Measurements from ENCODE around the gene KASH5. TPM values are rescaled to one million over a fixed set of nuclear protein-coding genes. Genes with fewer than 3 reads are reported as not detected.
"Not testable (repeated sequence)": the region's sequence is repeated elsewhere in the genome, so short reads cannot be mapped to it uniquely, and the experiment has no call there.

The KASH5 gene
- total RNA-seq, 1 donor from 2014 or later = 0.23 TPM

DNA sequence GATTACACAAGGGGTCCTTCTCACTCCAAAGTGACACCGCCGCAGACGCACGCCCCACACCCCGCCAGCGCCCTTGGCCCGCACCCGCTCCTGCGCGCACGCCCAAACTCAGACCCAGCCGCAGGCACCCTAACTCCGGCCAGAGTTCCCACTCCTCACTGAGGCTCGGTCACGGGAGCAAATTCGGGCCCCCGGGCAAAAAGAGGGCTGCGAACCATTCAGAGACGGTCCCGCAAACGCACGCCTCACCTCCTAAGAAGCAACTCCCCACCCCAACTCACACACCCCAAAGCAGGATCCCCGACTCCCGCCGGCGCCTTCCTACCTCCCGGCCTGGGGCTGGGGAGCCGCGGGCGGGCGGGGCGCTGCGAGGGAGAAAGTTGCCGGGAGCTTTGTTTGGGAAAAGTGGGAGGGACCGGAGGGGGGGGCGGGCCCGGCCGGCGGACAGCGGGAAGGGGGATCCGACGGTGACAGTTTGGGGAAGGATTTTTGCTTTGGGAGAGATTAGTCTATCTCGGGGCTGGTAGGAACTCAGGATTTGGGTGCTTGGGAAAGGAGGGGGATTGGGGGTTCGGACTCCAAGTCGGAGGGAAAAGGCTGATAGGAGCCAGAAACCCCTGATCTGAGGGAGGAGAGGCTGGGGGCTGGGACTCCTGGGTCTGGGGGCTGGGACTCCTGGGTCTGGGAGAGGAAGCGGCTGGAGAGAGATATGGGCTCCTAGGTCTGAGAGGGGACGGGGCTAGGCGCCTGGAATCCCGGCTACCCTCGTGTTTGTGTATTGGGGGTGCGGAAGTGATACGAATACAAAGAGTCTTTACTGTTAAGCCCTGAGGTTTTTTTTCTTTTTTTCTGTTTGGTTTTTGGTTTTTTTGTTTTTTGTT is 25.8 kb upstream of the KASH5 start, which contains the start of gene TEAD2:
TEAD2 (minus strand) TSS at position 369 of the 881 bp plus-strand sequence. CDS start 2,341 bp downstream, outside the sequence.
- intact Hi-C loops (cut with micrococcal nuclease) = no loop called here

DNA sequence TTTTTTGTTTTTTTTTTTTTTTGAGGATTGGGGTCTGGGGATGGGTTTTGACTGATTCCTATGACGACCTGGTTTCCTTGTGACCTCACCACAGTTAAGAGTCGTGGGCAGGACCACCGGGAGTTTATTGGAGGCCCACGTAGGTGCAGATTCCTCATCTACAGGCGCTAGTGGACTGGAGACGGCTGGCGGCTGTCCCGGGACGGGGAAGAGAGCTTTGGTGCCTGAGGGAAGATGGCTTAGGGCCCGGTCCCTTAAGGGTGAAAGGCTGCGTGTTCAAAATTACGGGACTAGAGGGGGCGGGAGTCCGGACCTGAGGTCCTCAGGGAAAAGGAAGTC is 25.2 kb upstream of the KASH5 start:
- intact Hi-C loops (cut with micrococcal nuclease) = no loop called here

DNA sequence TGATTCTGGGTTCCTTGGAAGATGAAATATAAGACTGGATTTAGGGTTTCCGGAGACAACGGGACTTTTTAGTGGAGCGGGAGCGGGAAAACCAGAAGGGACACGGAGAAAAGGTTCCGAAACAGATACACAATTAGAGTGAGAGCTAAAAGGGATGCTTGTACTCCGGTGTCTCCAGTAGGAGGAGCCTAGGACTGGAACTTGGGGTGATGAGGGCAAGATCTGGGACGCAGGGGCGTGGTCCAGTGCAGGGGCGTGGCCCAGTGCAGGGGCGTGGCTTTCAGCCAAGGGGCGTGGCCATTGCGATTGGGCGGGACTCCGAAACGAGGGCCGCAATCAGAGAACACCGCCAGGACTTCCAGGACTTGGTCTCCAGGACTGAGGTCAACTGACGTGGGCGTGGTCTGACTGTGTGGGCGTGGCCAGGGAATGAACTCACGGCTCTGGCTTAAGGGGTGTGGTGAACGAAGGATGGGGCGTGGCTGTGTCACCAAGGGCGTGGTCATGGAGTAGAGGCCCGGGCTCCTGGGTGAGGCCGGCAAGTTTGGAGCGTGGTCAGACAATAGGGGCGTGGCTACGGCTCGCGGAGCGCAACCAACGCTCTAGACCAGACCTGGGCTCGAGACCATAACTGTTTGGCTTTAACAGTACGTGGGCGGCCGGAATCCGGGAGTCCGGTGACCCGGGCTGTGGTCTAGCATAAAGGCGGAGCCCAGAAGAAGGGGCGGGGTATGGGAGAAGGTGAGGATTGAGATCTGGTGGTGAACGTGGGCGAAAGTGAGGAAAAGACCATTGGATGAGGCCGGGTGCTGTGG is 24.6 kb upstream of the KASH5 start, which contains the start of gene DKKL1:
DKKL1 (plus strand) TSS at position 610 of the 815 bp plus-strand sequence; CDS start at position 732, 122 bp downstream.
- intact Hi-C loops (cut with micrococcal nuclease) = no loop called here

DNA sequence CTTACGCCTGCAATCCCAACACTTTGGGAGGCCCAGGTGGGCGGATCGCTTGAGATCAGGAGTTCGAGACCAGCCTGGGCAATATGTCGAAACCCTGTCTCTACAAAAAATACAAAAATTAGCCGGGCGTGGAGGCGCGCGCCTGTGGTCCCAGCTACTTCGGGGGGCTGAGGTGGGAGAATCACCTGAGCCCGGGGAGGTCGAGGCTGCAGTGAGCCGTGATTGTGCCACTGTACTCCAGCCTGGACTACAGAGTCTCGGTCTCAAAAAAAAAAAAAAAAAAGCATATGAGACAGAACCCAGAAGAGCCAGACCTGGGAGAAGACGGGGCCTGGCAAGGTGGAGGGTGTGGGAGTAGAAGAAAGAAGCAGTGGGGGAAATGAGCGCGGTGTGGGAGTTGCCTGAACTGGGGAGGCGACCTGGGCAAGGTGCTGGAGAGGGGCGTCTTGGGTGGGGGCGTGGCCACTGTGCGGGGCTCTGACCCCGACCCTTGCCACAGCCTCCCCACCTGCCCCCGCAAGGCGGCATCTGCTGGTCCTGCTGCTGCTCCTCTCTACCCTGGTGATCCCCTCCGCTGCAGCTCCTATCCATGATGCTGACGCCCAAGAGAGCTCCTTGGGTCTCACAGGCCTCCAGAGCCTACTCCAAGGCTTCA is 23.8 kb upstream of the KASH5 start:
- intact Hi-C loops (cut with micrococcal nuclease) = no loop called here

DNA sequence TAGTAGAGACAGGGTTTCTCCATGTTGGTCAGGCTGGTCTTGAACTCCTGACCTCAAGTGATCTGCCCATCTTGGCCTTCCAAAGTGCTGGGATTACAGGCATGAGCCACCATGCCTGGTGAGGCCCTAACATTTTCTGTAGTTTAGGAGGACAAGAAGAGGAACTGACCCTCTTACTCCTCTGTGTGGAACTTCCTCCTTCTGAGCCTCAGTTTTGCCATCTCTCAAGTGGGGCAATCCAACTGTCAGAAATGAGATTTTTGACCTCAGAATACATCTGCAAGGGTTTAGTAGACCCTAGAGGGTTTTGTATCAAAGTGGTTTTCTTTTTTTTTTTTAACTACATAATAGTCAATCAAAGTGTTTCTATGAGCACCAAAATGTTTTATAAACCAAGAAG is 21.9 kb upstream of the KASH5 start:
- intact Hi-C loops (cut with micrococcal nuclease) = no loop called here

- intact Hi-C loops (cut with micrococcal nuclease) = no loop called here
Observed at GRCh38 chr19:49368711-49369358, 19.2 kb upstream of the KASH5 start.

DNA sequence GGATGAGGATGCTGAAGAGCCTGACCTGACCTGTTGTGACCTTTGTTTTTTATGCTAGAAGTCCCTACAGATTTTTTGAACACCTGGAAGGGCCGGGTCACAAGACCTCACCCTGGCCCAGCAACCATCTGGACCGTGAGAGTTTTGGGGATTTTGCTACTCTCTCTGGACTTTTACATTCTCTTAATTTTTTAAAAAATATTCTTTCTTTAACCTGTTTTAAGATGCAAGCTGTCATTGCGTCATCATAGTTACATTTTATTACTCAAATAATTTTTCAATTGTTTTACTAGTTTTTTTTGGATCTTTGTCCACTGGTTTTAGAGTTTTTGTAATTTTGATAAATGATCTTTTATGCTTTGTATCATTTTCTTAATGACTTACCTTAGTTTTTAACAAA is 16.9 kb upstream of the KASH5 start:
- intact Hi-C loops (cut with micrococcal nuclease) = no loop called here

GRCh38 chr19:49373174-49373573 is 14.9 kb upstream of the KASH5 start:
- intact Hi-C loops (cut with micrococcal nuclease) = not testable (repeated sequence)

DNA sequence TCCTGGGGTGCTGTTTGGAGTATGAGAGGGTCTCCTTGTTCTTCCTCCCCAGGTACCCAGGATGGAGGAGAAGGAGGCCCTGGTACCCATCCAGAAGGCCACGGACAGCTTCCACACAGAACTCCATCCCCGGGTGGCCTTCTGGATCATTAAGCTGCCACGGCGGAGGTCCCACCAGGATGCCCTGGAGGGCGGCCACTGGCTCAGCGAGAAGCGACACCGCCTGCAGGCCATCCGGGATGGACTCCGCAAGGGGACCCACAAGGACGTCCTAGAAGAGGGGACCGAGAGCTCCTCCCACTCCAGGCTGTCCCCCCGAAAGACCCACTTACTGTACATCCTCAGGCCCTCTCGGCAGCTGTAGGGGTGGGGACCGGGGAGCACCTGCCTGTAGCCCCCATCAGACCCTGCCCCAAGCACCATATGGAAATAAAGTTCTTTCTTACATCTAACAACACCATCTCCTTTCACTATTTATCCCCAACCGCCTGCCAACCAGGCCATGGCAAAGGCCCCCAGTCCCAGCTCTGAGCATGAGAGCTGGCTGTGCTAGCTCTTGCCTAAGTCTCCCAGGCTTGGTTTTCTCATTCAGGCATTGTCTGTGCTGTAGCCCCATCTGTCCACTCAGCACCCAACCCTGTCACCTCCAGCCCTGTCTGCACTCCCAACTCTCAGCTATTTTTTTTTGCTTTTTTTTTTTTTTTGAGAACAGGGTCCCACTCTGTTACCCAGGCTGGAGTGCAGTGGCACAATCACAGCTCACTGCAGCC is 13.2 kb upstream of the KASH5 start:
- intact Hi-C loops (cut with micrococcal nuclease) = no loop called here

- intact Hi-C loops (cut with micrococcal nuclease) = no loop called here
Observed at GRCh38 chr19:49378512-49378911, 9.5 kb upstream of the KASH5 start.

- intact Hi-C loops (cut with micrococcal nuclease) = no loop called here
Observed at GRCh38 chr19:49380391-49380790, 7.7 kb upstream of the KASH5 start.

DNA sequence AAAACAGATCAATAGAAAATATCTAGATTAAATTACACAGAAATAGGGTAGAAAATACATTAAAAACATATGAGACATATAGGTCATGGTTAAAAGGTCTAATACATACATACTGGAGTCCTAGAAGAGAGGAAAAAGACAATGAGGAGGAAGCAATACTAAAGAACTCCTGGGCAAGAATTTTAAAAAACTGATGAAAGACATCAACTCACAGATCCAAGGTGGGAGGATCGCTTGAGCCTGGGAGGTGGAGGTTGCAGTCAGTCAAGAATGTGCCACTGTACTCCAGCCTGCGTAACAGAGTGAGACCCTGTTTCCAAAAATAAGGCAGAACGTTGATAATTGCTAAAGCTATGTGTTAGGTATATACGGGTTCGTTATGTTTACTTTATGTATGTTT is 5.4 kb upstream of the KASH5 start:
- intact Hi-C loops (cut with micrococcal nuclease) = no loop called here

GRCh38 chr19:49383599-49383998 is 4.5 kb upstream of the KASH5 start:
- intact Hi-C loops (cut with micrococcal nuclease) = no loop called here

GRCh38 chr19:49389406-49389805 is 1.4 kb downstream of the KASH5 start:
- intact Hi-C loops (cut with micrococcal nuclease) = no loop called here

GRCh38 chr19:49390131-49390928 is 2.3 kb downstream of the KASH5 start:
- intact Hi-C loops (cut with micrococcal nuclease) = no loop called here

DNA sequence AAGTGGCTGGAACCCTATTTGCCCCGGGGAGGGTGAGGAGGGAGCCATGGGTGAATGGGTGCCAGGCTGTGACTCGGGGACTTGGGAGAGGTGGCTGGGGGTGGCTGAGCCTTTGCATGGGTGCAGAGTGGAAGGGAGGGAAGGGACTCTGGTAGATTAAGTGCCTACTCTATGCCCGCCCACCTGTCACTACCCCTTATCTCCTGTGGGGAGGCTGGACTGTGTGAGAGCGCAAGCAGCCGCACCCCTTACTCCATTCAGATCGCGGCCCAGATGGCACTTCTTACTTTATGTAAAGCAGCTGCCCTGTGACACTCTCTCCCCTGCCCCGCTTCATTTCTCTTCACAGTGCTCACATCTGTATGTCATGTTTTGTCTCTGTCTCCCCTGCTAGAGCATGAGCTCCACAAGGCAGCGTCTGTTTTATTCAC is 2.9 kb downstream of the KASH5 start:
- intact Hi-C loops (cut with micrococcal nuclease) = no loop called here

DNA sequence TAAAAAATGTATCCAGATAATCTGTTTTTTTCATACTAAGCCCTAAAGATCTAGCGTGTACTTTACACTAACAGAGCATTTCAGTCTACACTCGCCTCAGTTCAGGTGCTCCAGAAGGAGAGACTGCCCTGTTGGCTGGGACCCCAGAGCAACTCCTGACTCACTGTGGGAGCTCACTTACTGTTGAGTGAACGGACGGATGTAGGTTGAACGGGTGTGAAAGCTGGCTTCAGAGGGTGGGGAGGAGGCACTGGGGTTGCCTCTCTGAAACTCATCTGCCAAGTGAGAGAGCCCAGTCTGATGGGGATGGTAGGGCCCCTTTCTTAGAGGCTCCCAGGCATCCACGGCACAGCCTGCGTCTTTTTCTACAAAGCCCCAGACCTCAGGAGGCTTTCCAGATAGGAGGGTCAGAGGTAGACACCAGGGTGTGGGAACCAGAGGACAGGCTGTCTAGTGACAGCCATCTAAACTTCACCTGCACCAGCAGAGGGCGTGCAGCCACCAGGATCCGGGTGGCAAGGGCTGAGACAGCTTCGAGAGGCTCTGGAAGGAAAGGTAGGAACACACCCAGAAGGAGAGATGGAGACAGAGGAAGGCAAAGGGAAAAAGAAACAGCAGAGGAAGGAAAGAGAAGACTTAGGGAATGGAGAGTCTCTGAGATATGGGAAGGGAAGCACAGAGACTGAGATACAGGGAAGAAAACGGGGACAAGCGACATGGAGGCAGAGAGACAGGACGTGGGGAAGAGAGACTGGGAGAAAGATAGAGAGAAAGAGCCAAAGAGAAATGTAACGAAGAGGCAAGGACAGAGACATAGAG is 3.7 kb downstream of the KASH5 start:
- intact Hi-C loops (cut with micrococcal nuclease) = loop anchor here (1.0 kb wide), 4 partner anchors 39 to 83 kb away; partner anchors contain the start of gene FLT3LG

DNA sequence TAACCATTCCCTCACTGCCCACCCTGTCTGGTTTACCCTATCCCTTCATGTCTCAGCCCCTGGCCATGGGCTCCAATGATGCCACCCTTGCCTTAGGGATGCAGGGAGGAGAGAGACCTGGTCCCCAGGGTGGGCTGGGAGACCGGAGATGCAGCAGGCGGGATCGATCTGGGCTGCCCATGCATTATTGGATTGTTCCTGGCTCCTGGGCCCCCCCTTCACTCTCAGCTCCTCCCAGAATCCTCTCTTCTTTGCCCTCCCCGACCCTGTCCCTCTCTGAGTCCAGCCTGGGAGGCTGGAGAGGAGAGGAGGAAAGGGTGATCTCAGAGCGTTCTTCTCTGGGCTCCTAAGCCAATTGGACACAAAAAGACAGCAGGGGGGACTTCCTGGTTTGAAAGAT is 5.8 kb downstream of the KASH5 start:
- intact Hi-C loops (cut with micrococcal nuclease) = no loop called here

Data from T-helper 2 cell treated with Interferon-gamma antibody and Interleukin-4, amounts not matched to agents 100 ng/mL and 5 ng/mL, for 36 hours (primary cell).